ENCODE measurements around the gene DPM3.

- no peak for TF ChIP-seq CTCF (IDR thresholded peaks at IDR 0.05; ENCODE audit: low read depth, low read length)
- no peak for TF ChIP-seq POLR2A (IDR thresholded peaks at IDR 0.05; ENCODE audit: extremely low read depth, insufficient read length)
- no peak for TF ChIP-seq MAX (IDR thresholded peaks at IDR 0.05; ENCODE audit: low read depth, low read length)
- TF ChIP-seq MYC (IDR thresholded peaks at IDR 0.05; ENCODE audit: low read depth, low read length) = no peak
Measured at GRCh38 chr1:155116113-155116764, 24.1 kb downstream of the DPM3 start.
